Astrocyte of the hippocampus (primary cell): ENCODE measurements around the gene INSC.

Experiments used
- DNase-seq: peaks from one replicate; pipeline ENCODE4 v3.0.0; 2011; ENCODE audit warnings: low read depth, low spot score

Gene INSC

GRCh38 chr11:15146271-15147003 lies 31.7 kb downstream of the INSC start:
- DNase-seq, result no peak

GRCh38 chr11:15148169-15148568 lies 33.4 kb downstream of the INSC start:
- peak; percentile 45 for DNase-seq

GRCh38 chr11:15149050-15149449 lies 34.3 kb downstream of the INSC start:
- DNase-seq, result no peak

- no peak for DNase-seq
These were observed 35.8 kb downstream of the INSC start for GRCh38 chr11:15150507-15150906.

- no peak for DNase-seq
These were observed 38.5 kb downstream of the INSC start for GRCh38 chr11:15153231-15153630.

- peak; percentile 60 for DNase-seq
These were observed 42.5 kb downstream of the INSC start for GRCh38 chr11:15157181-15157580.

GRCh38 chr11:15157606-15158137 lies 42.9 kb downstream of the INSC start:
- no peak for DNase-seq

- no peak for DNase-seq
These were observed 43.8 kb downstream of the INSC start for GRCh38 chr11:15158351-15159015.

GRCh38 chr11:15159085-15159484 lies 44.4 kb downstream of the INSC start:
- peak; percentile 20 for DNase-seq

GRCh38 chr11:15161790-15162189 lies 47.1 kb downstream of the INSC start:
- DNase-seq, result no peak

GRCh38 chr11:15163136-15163535 lies 48.4 kb downstream of the INSC start:
- DNase-seq, result no peak

GRCh38 chr11:15166204-15166603 lies 51.5 kb downstream of the INSC start:
- no peak for DNase-seq

- no peak for DNase-seq
These were observed 55.3 kb downstream of the INSC start for GRCh38 chr11:15169815-15170551.

GRCh38 chr11:15170698-15171097 lies 56.0 kb downstream of the INSC start:
- DNase-seq, result no peak

- DNase-seq, result no peak
These were observed 57.2 kb downstream of the INSC start for GRCh38 chr11:15171956-15172355.

GRCh38 chr11:15175831-15176230 lies 61.1 kb downstream of the INSC start:
- DNase-seq, result no peak

- no peak for DNase-seq
These were observed 62.0 kb downstream of the INSC start for GRCh38 chr11:15176646-15177163.

- no peak for DNase-seq
These were observed 62.8 kb downstream of the INSC start for GRCh38 chr11:15177491-15177890.

GRCh38 chr11:15178214-15178613 lies 63.5 kb downstream of the INSC start:
- no peak for DNase-seq

GRCh38 chr11:15179167-15179566 lies 64.4 kb downstream of the INSC start:
- no peak for DNase-seq

GRCh38 chr11:15180212-15180792 lies 65.6 kb downstream of the INSC start:
- no peak for DNase-seq

GRCh38 chr11:15182372-15182771 lies 67.6 kb downstream of the INSC start:
- no peak for DNase-seq
